GM23248 (cell line): Measurements from ENCODE around the gene MIAT.

ENCODE experiments used
- EZH2 ChIP-seq: fragments of 200-600 bp; sonication (generic); IDR thresholded peaks from 2 replicates; pipeline ENCODE4 v1.6.1; 2018; ENCODE audit warnings: antibody characterized with exemption, mild to moderate bottlenecking; ENCODE audit not compliant: insufficient read depth, poor library complexity, severe bottlenecking
- EZH2phosphoT487 ChIP-seq: fragments of 200-600 bp; sonication (generic); IDR thresholded peaks from 2 replicates; pipeline ENCODE4 v1.6.1; 2018; ENCODE audit warnings: antibody characterized with exemption, moderate library complexity, mild to moderate bottlenecking, low read depth; ENCODE audit not compliant: insufficient read depth

DNA sequence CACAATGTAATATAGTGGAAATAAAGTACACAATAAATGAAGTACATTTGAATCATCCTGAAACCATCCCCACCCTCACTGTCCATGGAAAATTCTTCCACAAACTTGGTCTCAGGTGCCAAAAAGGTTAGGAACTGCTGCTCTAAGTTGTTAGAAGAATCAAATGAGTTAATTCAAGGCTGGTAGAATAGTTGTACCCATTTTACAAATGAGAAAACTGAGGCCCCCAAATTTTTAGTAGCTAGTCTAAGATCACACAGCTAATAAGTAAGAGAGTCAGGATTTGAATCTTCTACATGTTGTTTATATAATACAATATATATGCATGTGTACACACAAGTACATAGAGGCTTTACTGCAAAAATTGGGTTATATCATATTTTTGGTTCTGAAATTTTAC, 43.1 kb downstream of the MIAT start:
- TF ChIP-seq EZH2, result no peak
- TF ChIP-seq EZH2phosphoT487, result no peak
